Muscle layer of duodenum (tissue), 2 donors: Measurements from ENCODE around the gene LSM3.
A peak's percentile ranks its signal among the peaks of the same experiment; 100 is the strongest.

ENCODE experiments used
- H3K27ac ChIP-seq: one replicate; pipeline ENCODE4 v1.7.0; 2013; ENCODE audit warnings: mild to moderate bottlenecking, low read length
- H3K27me3 ChIP-seq: one replicate; pipeline ENCODE4 v1.7.0; 2013; ENCODE audit warnings: low read depth, mild to moderate bottlenecking, control low read depth, low read length
- H3K36me3 ChIP-seq, 2 donors: one replicate each; pipeline ENCODE4 v1.7.0; 2013; ENCODE audit warnings: low read length in 2 of 2, control low read depth in 1 of 2, mild to moderate bottlenecking in 1 of 2; ENCODE audit not compliant: insufficient read depth in 2 of 2, control insufficient read depth in 1 of 2
- H3K4me1 ChIP-seq, 2 donors: one replicate each; pipeline ENCODE4 v1.7.0; 2013; ENCODE audit warnings: low read length in 2 of 2, mild to moderate bottlenecking in 2 of 2, control low read depth in 1 of 2, moderate library complexity in 1 of 2; ENCODE audit not compliant: insufficient read depth in 2 of 2, control insufficient read depth in 1 of 2
- H3K4me3 ChIP-seq, 2 donors: one replicate each; pipeline ENCODE4 v1.7.0; 2013; ENCODE audit warnings: low read length in 2 of 2, low read depth in 1 of 2, mild to moderate bottlenecking in 1 of 2
- H3K9me3 ChIP-seq, 2 donors: one replicate each; pipeline ENCODE4 v1.7.0; 2013; ENCODE audit warnings: low read length in 2 of 2, control low read depth in 1 of 2, mild to moderate bottlenecking in 1 of 2; ENCODE audit not compliant: control insufficient read depth in 1 of 2
- donor health status: healthy.

The LSM3 gene

GRCh38 chr3:14137004-14137403 is 41.6 kb upstream of the LSM3 start:
- Histone ChIP-seq H3K4me3 (no peak overlapping the region), H3K36me3 (peaks cover 65 to 95% of the 10 kb centered on the region in 2 donors), H3K27ac (no peak overlapping the region), H3K4me1 (peaks cover 0 to 21% of the 10 kb centered on the region in 2 donors), H3K27me3 (no peaks in the 10 kb centered on the region), H3K9me3 (no peaks in the 10 kb centered on the region)

- H3K9me3 ChIP-seq: no peaks in the 10 kb centered on the region
- H3K27me3 ChIP-seq: no peaks in the 10 kb centered on the region
- peaks cover 64 to 95% of the 10 kb centered on the region in 2 donors for H3K36me3 ChIP-seq
- H3K27ac ChIP-seq: no peak overlapping the region
- peaks cover 0 to 21% of the 10 kb centered on the region in 2 donors for H3K4me1 ChIP-seq
- no peak overlapping the region for H3K4me3 ChIP-seq
Measured at GRCh38 chr3:14137445-14137844, 41.2 kb upstream of the LSM3 start.

DNA sequence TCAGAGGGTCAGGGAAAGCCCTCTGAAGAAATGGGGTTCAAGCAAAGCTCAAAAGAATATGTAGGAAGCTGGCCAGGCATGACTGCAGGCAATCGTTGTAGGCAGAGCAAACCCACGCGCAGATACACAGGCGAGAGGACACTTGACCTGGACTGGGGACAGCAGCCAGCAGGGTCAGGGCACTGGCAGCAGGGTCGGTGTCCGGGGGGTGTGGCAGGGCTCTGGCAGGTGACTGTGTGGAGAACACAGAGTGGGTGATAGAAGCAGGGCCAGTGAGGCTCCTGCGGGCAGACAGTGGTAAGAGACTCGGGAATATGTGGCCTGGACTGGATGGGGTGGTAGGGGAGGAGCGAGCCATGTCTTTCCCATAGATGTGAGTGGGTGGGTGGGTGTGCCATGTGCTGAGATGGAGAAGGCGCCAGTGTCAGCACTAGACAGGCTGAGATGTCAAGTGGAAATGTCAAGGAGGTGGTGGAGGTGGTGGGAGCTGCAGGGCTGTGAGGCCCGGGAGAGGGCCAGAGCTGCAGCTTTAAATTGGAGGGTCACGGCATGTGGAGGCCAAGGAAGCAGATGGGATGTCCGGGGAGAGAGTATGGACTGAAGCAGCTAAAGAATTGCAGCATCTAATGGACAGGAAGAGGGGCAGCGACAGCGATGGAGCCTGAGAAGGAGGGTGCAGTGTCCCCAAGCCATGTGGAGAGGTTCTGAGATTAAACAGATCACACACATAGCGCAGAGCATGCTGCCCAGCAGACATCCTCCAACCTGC is 40.3 kb upstream of the LSM3 start:
- H3K36me3 ChIP-seq: peaks cover 55 to 87% of the 10 kb centered on the region in 2 donors
- peaks cover 0 to 21% of the 10 kb centered on the region in 2 donors for H3K4me1 ChIP-seq

GRCh38 chr3:14138878-14139655 is 39.5 kb upstream of the LSM3 start:
- H3K27ac ChIP-seq: no peak overlapping the region
- peaks cover 49 to 81% of the 10 kb centered on the region in 2 donors for H3K36me3 ChIP-seq
- no peak overlapping the region for H3K4me3 ChIP-seq
- no peaks in the 10 kb centered on the region for H3K9me3 ChIP-seq
- no peaks in the 10 kb centered on the region for H3K27me3 ChIP-seq
- peaks cover 5 to 28% of the 10 kb centered on the region in 2 donors for H3K4me1 ChIP-seq

More for the DNA sequence above, 40.3 kb upstream of the LSM3 start:
- H3K27me3 ChIP-seq: no peaks in the 10 kb centered on the region
- no peak overlapping the region for H3K4me3 ChIP-seq
- H3K27ac ChIP-seq: no peak overlapping the region
- H3K9me3 ChIP-seq: no peaks in the 10 kb centered on the region

DNA sequence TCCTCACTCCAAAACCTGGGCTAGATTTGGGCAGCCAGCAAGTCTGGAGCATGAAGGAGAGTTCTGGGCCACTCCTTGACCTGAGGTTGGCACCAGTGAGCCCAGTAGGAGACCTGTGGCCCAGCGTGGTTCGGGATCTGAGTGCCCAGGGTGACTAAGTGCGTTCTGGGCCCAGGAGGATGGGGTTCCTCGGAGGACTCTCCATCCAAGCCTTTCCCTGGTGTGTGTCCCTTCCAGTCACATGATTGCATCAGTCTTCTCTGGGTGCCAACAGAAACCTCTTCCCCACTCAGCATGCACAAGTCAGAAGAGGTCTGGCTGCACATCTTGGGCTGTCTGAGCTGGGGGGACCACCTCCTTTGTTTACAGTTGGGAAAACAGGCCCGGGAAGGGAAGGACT is 38.8 kb upstream of the LSM3 start:
- H3K27me3 ChIP-seq: no peaks in the 10 kb centered on the region
- no peaks in the 10 kb centered on the region for H3K9me3 ChIP-seq
- peaks cover 8 to 32% of the 10 kb centered on the region in 2 donors for H3K4me1 ChIP-seq
- H3K27ac ChIP-seq: no peak overlapping the region
- H3K4me3 ChIP-seq: no peak overlapping the region
- peaks cover 42 to 79% of the 10 kb centered on the region in 2 donors for H3K36me3 ChIP-seq

DNA sequence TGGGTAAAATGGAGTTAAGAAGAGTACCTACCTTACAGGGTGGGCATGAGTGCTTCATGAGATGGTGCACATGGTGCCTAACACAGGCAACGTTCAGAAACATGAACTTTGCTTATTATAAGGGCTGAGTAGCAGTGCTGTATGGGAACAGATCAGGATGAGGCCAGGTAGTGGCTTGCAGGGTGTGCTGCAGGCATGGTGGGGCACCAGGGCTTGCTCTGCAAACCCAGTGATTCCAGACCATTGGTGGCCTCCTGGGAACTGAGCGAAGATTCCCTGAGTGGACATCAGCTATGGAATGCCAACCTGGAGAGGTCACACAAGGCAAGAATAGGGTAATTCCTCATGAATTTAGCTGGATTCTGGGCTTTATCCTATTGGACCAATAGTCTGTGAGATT is 37.9 kb upstream of the LSM3 start:
- no peak overlapping the region for H3K27ac ChIP-seq
- peaks cover 38 to 77% of the 10 kb centered on the region in 2 donors for H3K36me3 ChIP-seq
- no peaks in the 10 kb centered on the region for H3K9me3 ChIP-seq
- H3K4me3 ChIP-seq: no peak overlapping the region
- no peaks in the 10 kb centered on the region for H3K27me3 ChIP-seq
- peaks cover 17 to 41% of the 10 kb centered on the region in 2 donors for H3K4me1 ChIP-seq

GRCh38 chr3:14141144-14141543 is 37.5 kb upstream of the LSM3 start:
- no peak overlapping the region for H3K4me3 ChIP-seq
- no peaks in the 10 kb centered on the region for H3K27me3 ChIP-seq
- H3K36me3 ChIP-seq: peaks cover 39 to 77% of the 10 kb centered on the region in 2 donors
- no peak overlapping the region for H3K27ac ChIP-seq
- H3K9me3 ChIP-seq: no peaks in the 10 kb centered on the region
- peaks cover 19 to 46% of the 10 kb centered on the region in 2 donors for H3K4me1 ChIP-seq

DNA sequence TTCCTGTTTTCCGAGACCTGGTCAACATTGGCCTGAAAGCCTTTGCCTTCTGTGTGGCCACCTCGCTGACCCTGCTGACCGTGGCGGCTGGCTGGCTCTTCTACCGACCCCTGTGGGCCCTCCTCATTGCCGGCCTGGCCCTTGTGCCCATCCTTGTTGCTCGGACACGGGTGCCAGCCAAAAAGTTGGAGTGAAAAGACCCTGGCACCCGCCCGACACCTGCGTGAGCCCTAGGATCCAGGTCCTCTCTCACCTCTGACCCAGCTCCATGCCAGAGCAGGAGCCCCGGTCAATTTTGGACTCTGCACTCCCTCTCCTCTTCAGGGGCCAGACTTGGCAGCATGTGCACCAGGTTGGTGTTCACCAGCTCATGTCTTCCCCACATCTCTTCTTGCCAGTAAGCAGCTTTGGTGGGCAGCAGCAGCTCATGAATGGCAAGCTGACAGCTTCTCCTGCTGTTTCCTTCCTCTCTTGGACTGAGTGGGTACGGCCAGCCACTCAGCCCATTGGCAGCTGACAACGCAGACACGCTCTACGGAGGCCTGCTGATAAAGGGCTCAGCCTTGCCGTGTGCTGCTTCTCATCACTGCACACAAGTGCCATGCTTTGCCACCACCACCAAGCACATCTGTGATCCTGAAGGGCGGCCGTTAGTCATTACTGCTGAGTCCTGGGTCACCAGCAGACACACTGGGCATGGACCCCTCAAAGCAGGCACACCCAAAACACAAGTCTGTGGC is 36.8 kb upstream of the LSM3 start:
- H3K27me3 ChIP-seq: no peaks in the 10 kb centered on the region
- peaks cover 19 to 51% of the 10 kb centered on the region in 2 donors for H3K4me1 ChIP-seq
- no peak overlapping the region for H3K4me3 ChIP-seq
- H3K9me3 ChIP-seq: no peaks in the 10 kb centered on the region
- H3K27ac ChIP-seq: peak overlapping the region; percentile 53
- peaks cover 40 to 75% of the 10 kb centered on the region in 2 donors for H3K36me3 ChIP-seq

- H3K4me3 ChIP-seq: no peak overlapping the region
- peaks cover 41 to 70% of the 10 kb centered on the region in 2 donors for H3K36me3 ChIP-seq
- H3K4me1 ChIP-seq: peaks cover 19 to 49% of the 10 kb centered on the region in 2 donors
- no peaks in the 10 kb centered on the region for H3K27me3 ChIP-seq
- H3K27ac ChIP-seq: peak overlapping the region; percentile 53
- H3K9me3 ChIP-seq: no peaks in the 10 kb centered on the region
Measured at GRCh38 chr3:14142567-14143270, 35.9 kb upstream of the LSM3 start.

GRCh38 chr3:14143271-14144225 is 35.1 kb upstream of the LSM3 start:
- Histone ChIP-seq H3K36me3 (peaks cover 47 to 72% of the 10 kb centered on the region in 2 donors), H3K27me3 (no peaks in the 10 kb centered on the region), H3K4me3 (peak overlapping the region; percentile 9 to 50), H3K4me1 (peaks cover 19 to 49% of the 10 kb centered on the region in 2 donors), H3K27ac (peak overlapping the region; percentile 95), H3K9me3 (no peaks in the 10 kb centered on the region)
